HCT116 (cell line): ENCODE data around the gene ERN1. TPM values are rescaled to one million over a fixed set of nuclear protein-coding genes. Genes with fewer than 3 reads are reported as not detected.

Experiments used
- ATAC-seq: fragments of 200-7000 bp; cut with Tn5 transposase; 2 replicates; pipeline ENCODE4 v1.9.1; 2020; ENCODE audit warnings: mild to moderate bottlenecking, moderate library complexity
- BruUV-seq: library from RNA; stranded (reverse); fragments of 400-500 nt; replicated peaks from 2 replicates; lab custom pipeline; 2021; lab: Mats Ljungman, UMichigan
- CTCF ChIA-PET: fragments of 300-600 bp; sonication (Branson Sonifier 250); formaldehyde crosslinking; loops from one replicate; lab custom pipeline; 2021; ENCODE audit warnings: antibody characterized with exemption; lab: Charles Lee
- POLR2A ChIA-PET: fragments of 300-600, 350-600 bp; sonication (Branson Sonifier 250); formaldehyde crosslinking; loops from one replicate; lab custom pipeline; 2021; ENCODE audit warnings: antibody characterized with exemption; lab: Charles Lee
- RAD21 ChIA-PET, 2 experiments: fragments of 300-600 bp; sonication (Branson Sonifier 250); formaldehyde crosslinking; loops; one replicate each; lab custom pipeline; 2023; ENCODE audit warnings: low total read pairs in 2 of 2; ENCODE audit not compliant: uncharacterized antibody in 2 of 2, unreplicated experiment in 2 of 2, low non-redundant PET in 1 of 2; lab: Charles Lee
- DNase-seq: peaks from one replicate; pipeline ENCODE4 v3.0.0-alpha.2; 2010; ENCODE audit warnings: low read depth, low spot score
- H2AFZ ChIP-seq: fragments of 200-600 bp; shearing (Covaris generic), sonication (generic); 2 replicates; pipeline ENCODE4 v1.6.1; 2017; ENCODE audit warnings: low read depth, mixed run types, mixed read lengths, antibody characterized with exemption, low read length; ENCODE audit not compliant: poor library complexity, severe bottlenecking
- H3K27ac ChIP-seq: 2 replicates; pipeline ENCODE4 v1.5.1; 2012; ENCODE audit warnings: low read depth, low read length
- H3K27me3 ChIP-seq: fragments of 200-600 bp; sonication (generic); 2 replicates; pipeline ENCODE4 v1.6.1; 2016; ENCODE audit warnings: mixed run types, low read length, mixed read lengths; ENCODE audit not compliant: insufficient read depth
- H3K36me3 ChIP-seq, 2 experiments: fragments of 200-500 bp in 1 of 2; fragments of 200-600 bp in 1 of 2; sonication (Bioruptor generic) in 1 of 2; sonication (generic) in 1 of 2; 2 replicates each; pipeline versions ENCODE4 v1.5.1 to v1.6.1; 2014 to 2016; ENCODE audit warnings: low read length in 2 of 2, inconsistent platforms in 1 of 2, mixed read lengths in 1 of 2, mixed run types in 1 of 2; ENCODE audit not compliant: insufficient read depth in 2 of 2, control insufficient read depth in 1 of 2
- H3K4me1 ChIP-seq, 2 experiments: fragments of 200-600 bp in 1 of 2; sonication (generic) in 1 of 2; 2 replicates each; pipeline versions ENCODE4 v1.5.1 to v1.6.1; 2012 to 2017; ENCODE audit warnings: low read length in 2 of 2, inconsistent platforms in 1 of 2, mild to moderate bottlenecking in 1 of 2, mixed read lengths in 1 of 2, mixed run types in 1 of 2, moderate library complexity in 1 of 2; ENCODE audit not compliant: insufficient read depth in 2 of 2, control insufficient read depth in 1 of 2
- H3K4me2 ChIP-seq: fragments of 200-600 bp; sonication (generic); 2 replicates; pipeline ENCODE4 v1.6.1; 2017; ENCODE audit warnings: mixed run types, low read length, mixed read lengths
- H3K4me3 ChIP-seq, 2 experiments: fragments of 200-600 bp in 1 of 2; sonication (generic) in 1 of 2; replicated peaks in 1 of 2; 2 replicates each; pipeline ENCODE4 v1.5.1; 2011 to 2016; ENCODE audit warnings: low read length in 2 of 2, control low read depth in 1 of 2, low read depth in 1 of 2, mild to moderate bottlenecking in 1 of 2, mixed read lengths in 1 of 2, mixed run types in 1 of 2
- H3K79me2 ChIP-seq: fragments of 200-600 bp; sonication (generic); 2 replicates; pipeline ENCODE4 v1.6.1; 2017; ENCODE audit warnings: mild to moderate bottlenecking, mixed run types, low read length, moderate library complexity, mixed read lengths; ENCODE audit not compliant: insufficient read depth
- H3K9ac ChIP-seq: fragments of 200-600 bp; sonication (generic); 2 replicates; pipeline ENCODE4 v1.6.1; 2016; ENCODE audit warnings: low read length, mixed read lengths
- H3K9me2 ChIP-seq: fragments of 200-600 bp; sonication (generic), shearing (Covaris generic); 2 replicates; pipeline ENCODE4 v1.6.1; 2017; ENCODE audit warnings: mixed run types, mild to moderate bottlenecking, moderate library complexity; ENCODE audit not compliant: insufficient read depth
- H3K9me3 ChIP-seq, 2 experiments: fragments of 200-500 bp in 1 of 2; fragments of 200-600 bp in 1 of 2; sonication (Bioruptor generic) in 1 of 2; sonication (generic) in 1 of 2; 2 replicates each; pipeline ENCODE4 v1.6.1; 2014 to 2017; ENCODE audit warnings: low read length in 2 of 2, mixed read lengths in 2 of 2, inconsistent platforms in 1 of 2, low read depth in 1 of 2, mild to moderate bottlenecking in 1 of 2, mixed run types in 1 of 2, moderate library complexity in 1 of 2; ENCODE audit not compliant: control insufficient read depth in 1 of 2, insufficient read depth in 1 of 2
- H4K20me1 ChIP-seq: fragments of 200-600 bp; sonication (generic), shearing (Covaris generic); 2 replicates; pipeline ENCODE4 v1.6.1; 2017; ENCODE audit warnings: mixed run types, mild to moderate bottlenecking, moderate library complexity; ENCODE audit not compliant: insufficient read depth
- CBX3 ChIP-seq: IDR thresholded peaks from 2 replicates; pipeline ENCODE4 v1.6.1; 2012; ENCODE audit warnings: low read depth
- CEBPB ChIP-seq: IDR thresholded peaks from 2 replicates; pipeline ENCODE4 v1.6.1; 2012; ENCODE audit warnings: low read depth
- ELF1 ChIP-seq: IDR thresholded peaks from 2 replicates; pipeline ENCODE4 v1.6.1; 2012; ENCODE audit warnings: low read depth, borderline replicate concordance
- EZH2 ChIP-seq: fragments of 200-600 bp; sonication (generic); IDR thresholded peaks from 2 replicates; pipeline ENCODE4 v1.6.1; 2017; ENCODE audit warnings: antibody characterized with exemption, mixed run types
- EZH2phosphoT487 ChIP-seq: fragments of 200-600 bp; IDR thresholded peaks from 2 replicates; pipeline ENCODE4 v1.6.1; 2018; ENCODE audit warnings: antibody characterized with exemption, borderline replicate concordance
- FOSL1 ChIP-seq: IDR thresholded peaks from 2 replicates; pipeline ENCODE4 v1.6.1; 2012; ENCODE audit warnings: low read depth
- JUND ChIP-seq: IDR thresholded peaks from 2 replicates; pipeline ENCODE4 v1.6.1; 2012
- POLR2AphosphoS5 ChIP-seq: IDR thresholded peaks from 2 replicates; pipeline ENCODE4 v1.6.1; 2011; ENCODE audit warnings: mild to moderate bottlenecking, low read depth, low read length, moderate library complexity
- RAD21 ChIP-seq: IDR thresholded peaks from 2 replicates; pipeline ENCODE4 v1.6.1; 2012; ENCODE audit warnings: low read depth, mild to moderate bottlenecking
- SIN3A ChIP-seq: IDR thresholded peaks from 2 replicates; pipeline ENCODE4 v1.6.1; 2012; ENCODE audit warnings: low read depth
- TCF7L2 ChIP-seq: IDR thresholded peaks from 2 replicates; pipeline ENCODE4 v1.7.0; 2011; ENCODE audit warnings: borderline replicate concordance, inconsistent platforms; ENCODE audit not compliant: insufficient read depth, insufficient read length; ENCODE audit errors: extremely low read depth
- ZFX ChIP-seq: fragments of 450-650 bp; IDR thresholded peaks from 2 replicates; pipeline ENCODE4 v1.6.1; 2017
- ZNF274 ChIP-seq: fragments of 200-500 bp; sonication (Bioruptor generic); IDR thresholded peaks from 2 replicates; pipeline ENCODE4 v1.6.1; 2014; ENCODE audit warnings: mild to moderate bottlenecking, low read depth, low read length, inconsistent platforms
- intact Hi-C: fragments of 100-400 bp; cut with micrococcal nuclease; formaldehyde crosslinking; loops from 2 replicates; pipeline ENCODE4 v1.10.0; 2022
- total RNA-seq: library from RNA; stranded (reverse); gene quantifications from one replicate; pipeline ENCODE4 v1.2.1, GENCODE V29; 2021; ENCODE audit not compliant: unreplicated experiment
- TF ChIP-seq, protein P1 (sequence below): IDR thresholded peaks from 2 replicates; pipeline ENCODE4 v1.6.1; 2012

The ERN1 gene
- total RNA-seq, 1 experiment from 2014 or later = 28.2 TPM

- Histone ChIP-seq H3K27ac (no peak overlapping the region), H3K9me2 (no peaks in the 10 kb centered on the region), H3K36me3 (peaks cover 0 to 9% of the 10 kb centered on the region in 2 experiments; a peak in 1 of 4 replicates), H4K20me1 (no peaks in the 10 kb centered on the region), H3K4me3 (no peak overlapping the region), H3K4me2 (no peak overlapping the region), H3K4me1 (no peaks in the 10 kb centered on the region), H3K9me3 (no peaks in the 10 kb centered on the region), H3K27me3 (no peaks in the 10 kb centered on the region), H2AFZ (no peak overlapping the region), H3K9ac (no peak overlapping the region), H3K79me2 (no peaks in the 10 kb centered on the region)
- RAD21 ChIA-PET = no interaction called here
- CTCF ChIA-PET = no interaction called here
- intact Hi-C loops = no loop called here
- TF ChIP-seq CEBPB = no peak
- TF ChIP-seq SIN3A = no peak
- TF ChIP-seq ZNF274 = no peak
- no peak for TF ChIP-seq ELF1
- TF ChIP-seq CBX3 = no peak
- no peak for TF ChIP-seq TCF7L2
- no peak for TF ChIP-seq EZH2
- TF ChIP-seq POLR2AphosphoS5 = no peak
- no peak for TF ChIP-seq JUND
- no peak for TF ChIP-seq FOSL1
- no peak for TF ChIP-seq EZH2phosphoT487
- BruUV-seq = no TSS peak
- POLR2A ChIA-PET = interaction anchor here (2.2 kb wide), 1 partner anchor 21 kb away, joined by 12 read pairs; no protein-coding TSS in a partner anchor
- DNase-seq (no peak), ATAC-seq (no peak)
Observed at GRCh38 chr17:64166876-64167275, 36.9 kb upstream of the ERN1 start.

DNA sequence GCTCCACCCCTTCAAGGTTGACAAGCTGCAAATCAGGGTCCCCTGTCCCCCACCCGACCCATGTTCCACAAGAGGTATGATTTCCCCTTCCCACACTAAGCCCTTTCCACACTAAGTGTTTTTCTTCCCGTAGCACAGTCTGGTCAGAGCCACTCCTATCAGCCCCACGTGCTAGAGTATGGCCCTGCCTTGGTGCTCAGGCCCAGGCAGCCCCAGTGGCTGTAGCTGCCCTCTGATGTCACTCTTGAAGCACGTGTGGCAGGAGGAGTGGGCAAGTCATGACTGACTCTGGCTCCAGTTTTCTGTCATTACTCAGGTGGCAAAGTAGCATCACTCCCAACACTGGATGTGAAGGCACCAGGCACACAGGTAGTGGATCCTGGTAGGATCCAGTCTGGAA, 35.4 kb upstream of the ERN1 start:
- intact Hi-C loops = no loop called here
- no peak for ATAC-seq
- no peak overlapping the region for H3K27ac ChIP-seq

More for the DNA sequence above, 35.4 kb upstream of the ERN1 start:
- DNase-seq = no peak
- no peak overlapping the region for H2AFZ ChIP-seq
- no TSS peak for BruUV-seq
- no peaks in the 10 kb centered on the region for H4K20me1 ChIP-seq
- no peaks in the 10 kb centered on the region for H3K79me2 ChIP-seq
- ChIA-PET RAD21 (no interaction called here), CTCF (no interaction called here), POLR2A (no interaction called here)
- H3K9me3 ChIP-seq = no peaks in the 10 kb centered on the region
- H3K9me2 ChIP-seq = no peaks in the 10 kb centered on the region
- TF ChIP-seq CBX3 = no peak
- TF ChIP-seq EZH2 = no peak
- no peak for TF ChIP-seq ZNF274
- no peak for TF ChIP-seq ZFX
- TF ChIP-seq, protein P1, sequence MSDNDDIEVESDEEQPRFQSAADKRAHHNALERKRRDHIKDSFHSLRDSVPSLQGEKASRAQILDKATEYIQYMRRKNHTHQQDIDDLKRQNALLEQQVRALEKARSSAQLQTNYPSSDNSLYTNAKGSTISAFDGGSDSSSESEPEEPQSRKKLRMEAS = no peak
- TF ChIP-seq RAD21 = no peak
- no peak overlapping the region for H3K9ac ChIP-seq
- H3K4me1 ChIP-seq = no peaks in the 10 kb centered on the region
- no peak overlapping the region for H3K4me3 ChIP-seq
- H3K36me3 ChIP-seq = 0 out of 4 replicates have a peak, but pooled peaks cover 0 to 3% of the 10 kb centered on the region in 2 experiments
- H3K4me2 ChIP-seq = no peak overlapping the region
- H3K27me3 ChIP-seq = no peaks in the 10 kb centered on the region
